ENCODE data around the gene FAAP100.

The FAAP100 gene

GRCh38 chr17:81524865-81525159, 27.3 kb downstream of the FAAP100 start:
- no peak for DNase-seq (ENCODE audit: low read depth in 2 of 2)

GRCh38 chr17:81524039-81524864, 27.9 kb downstream of the FAAP100 start:
- DNase-seq (ENCODE audit: low read depth in 2 of 2): no peak

- DNase-seq (ENCODE audit: low read depth in 2 of 2): no peak
These were observed 28.6 kb downstream of the FAAP100 start for GRCh38 chr17:81523402-81524038.

- no peak for DNase-seq (ENCODE audit: low read depth in 2 of 2)
These were observed 29.4 kb downstream of the FAAP100 start for GRCh38 chr17:81522491-81523401.

GRCh38 chr17:81520021-81520901, 31.9 kb downstream of the FAAP100 start:
- DNase-seq (ENCODE audit: low read depth in 2 of 2): no peak

GRCh38 chr17:81519284-81520020, 32.7 kb downstream of the FAAP100 start:
- no peak for DNase-seq (ENCODE audit: low read depth in 2 of 2)

GRCh38 chr17:81518785-81519283, 33.3 kb downstream of the FAAP100 start:
- no peak for DNase-seq (ENCODE audit: low read depth in 2 of 2)

- DNase-seq (ENCODE audit: low read depth in 2 of 2): no peak
These were observed 33.9 kb downstream of the FAAP100 start for GRCh38 chr17:81518113-81518784.

- DNase-seq (ENCODE audit: low read depth in 2 of 2): no peak
These were observed 34.6 kb downstream of the FAAP100 start for GRCh38 chr17:81517339-81518112.

GRCh38 chr17:81517009-81517338, 35.2 kb downstream of the FAAP100 start:
- no peak for DNase-seq (ENCODE audit: low read depth in 2 of 2)

GRCh38 chr17:81516439-81516838, 35.7 kb downstream of the FAAP100 start:
- no peak for DNase-seq (ENCODE audit: low read depth in 2 of 2)

GRCh38 chr17:81515530-81516041, 36.6 kb downstream of the FAAP100 start:
- DNase-seq (ENCODE audit: low read depth in 2 of 2): no peak

GRCh38 chr17:81514739-81515529, 37.2 kb downstream of the FAAP100 start:
- DNase-seq (ENCODE audit: low read depth in 2 of 2): peak in 1 of 2 donors; percentile 63

GRCh38 chr17:81514489-81514738, 37.7 kb downstream of the FAAP100 start:
- DNase-seq (ENCODE audit: low read depth in 2 of 2): no peak

GRCh38 chr17:81513753-81514488, 38.2 kb downstream of the FAAP100 start:
- no peak for DNase-seq (ENCODE audit: low read depth in 2 of 2)

GRCh38 chr17:81513372-81513752, 38.8 kb downstream of the FAAP100 start:
- DNase-seq (ENCODE audit: low read depth in 2 of 2): no peak

GRCh38 chr17:81512562-81513371, 39.4 kb downstream of the FAAP100 start, which contains the start of gene ACTG1:
Gene ACTG1, minus strand, starts transcription at chr17:81512799. Its CDS starts 445 bp downstream, at chr17:81512354.
- DNase-seq (ENCODE audit: low read depth in 2 of 2): peak; percentile 80 to 87

All from stimulated activated CD4-positive, alpha-beta T cell treated with anti-CD3 and anti-CD28 coated beads, Interleukin-1b, Interleukin-23, amount 100 ng/mL, for 1 hour (primary cell).